ENCODE measurements around the gene LRBA. TPM values are rescaled to one million over a fixed set of nuclear protein-coding genes. Genes with fewer than 3 reads are reported as not detected.

LRBA gene
- total and polyA plus RNA-seq, 2 of the 4 experiments (the other 2 are of a cell fraction), result 10.2 to 51.6 TPM

- no peak overlapping the region for H2BK5ac ChIP-seq (ENCODE audit: low read depth, low read length, poor library complexity, severe bottlenecking)
- CTCF ChIA-PET, result no interaction called here
- H2AK9ac ChIP-seq (replicated peaks; ENCODE audit: low read depth, low read length, poor library complexity), result no peak overlapping the region
- no peaks in the 10 kb centered on the region for H3K9me1 ChIP-seq (ENCODE audit: insufficient read depth, low read length)
- POLR2A ChIA-PET (ENCODE audit: unreplicated experiment), result no interaction called here
- dilution Hi-C loops (cut with HindIII; ENCODE audit: low sequenced_read_pairs, unreplicated experiment), result no loop called here
- H4K8ac ChIP-seq (ENCODE audit: low read depth in 2 of 2, low read length in 2 of 2), result no peak overlapping the region
- no peak overlapping the region for H3K14ac ChIP-seq (replicated peaks; ENCODE audit: low read depth, low read length)
- ATAC-seq (ENCODE audit: low read depth) (no peak), DNase-seq (no peak)
- H2BK120ac ChIP-seq (ENCODE audit: low read depth, low read length), result no peak overlapping the region
- no peak overlapping the region for H3K9ac ChIP-seq (ENCODE audit: low read depth, low read length)
- no peak overlapping the region for H3K4me3 ChIP-seq (ENCODE audit: insufficient read depth, low read depth, low read length)
- H3K4ac ChIP-seq (ENCODE audit: low read depth, low read length), result no peak overlapping the region
- H3K27ac ChIP-seq (ENCODE audit: insufficient read depth, low read length), result no peak overlapping the region
- H4K20me1 ChIP-seq (ENCODE audit: insufficient read depth, low read length), result no peaks in the 10 kb centered on the region
- no TSS peak for BruUV-seq (replicated peaks)
- in situ Hi-C loops (cut with MboI; ENCODE audit: low sequenced_read_pairs), result no loop called here
- no peaks in the 10 kb centered on the region for H3K36me3 ChIP-seq (ENCODE audit: control insufficient read depth, insufficient read depth, low read length)
- no peak overlapping the region for H2AK5ac ChIP-seq (ENCODE audit: low read depth, low read length)
- no peak overlapping the region for H2BK20ac ChIP-seq (ENCODE audit: low read depth, low read length)
- no peaks in the 10 kb centered on the region for H3K4me1 ChIP-seq (ENCODE audit: control insufficient read depth, insufficient read depth, low read length)
- no peak overlapping the region for H3K23ac ChIP-seq (ENCODE audit: low read depth, low read length)
- no peak overlapping the region for H3K18ac ChIP-seq (ENCODE audit: low read depth, low read length)
- H3K4me2 ChIP-seq (ENCODE audit: low read depth, low read length), result no peak overlapping the region
- H2BK15ac ChIP-seq (ENCODE audit: low read depth, low read length), result no peak overlapping the region
- no peak overlapping the region for H4K5ac ChIP-seq (ENCODE audit: low read depth, low read length)
- H4K91ac ChIP-seq (ENCODE audit: insufficient read depth, low read depth, low read length), result no peak overlapping the region
- TF ChIP-seq MAZ (IDR thresholded peaks at IDR 0.05; ENCODE audit: borderline replicate concordance, low read depth, low read length) (no peak), MXI1 (IDR thresholded peaks at IDR 0.05; ENCODE audit: borderline replicate concordance, low read depth, low read length) (no peak), RAD21 (IDR thresholded peaks at IDR 0.05; ENCODE audit: low read length) (no peak), MAFK (IDR thresholded peaks at IDR 0.05; ENCODE audit: low read depth, low read length) (no peak), RCOR1 (IDR thresholded peaks at IDR 0.05; ENCODE audit: insufficient replicate concordance, low read length) (no peak)
- WGBS, 2 experiments (ENCODE audit: extremely low coverage in 2 of 2, insufficient read length in 1 of 2), result no CpG with 5 or more reads among the region's 3 CpGs
- intact Hi-C loops (cut with micrococcal nuclease), result no loop called here
- no peaks in the 10 kb centered on the region for H3K9me3 ChIP-seq (ENCODE audit: control insufficient read depth, insufficient read depth, low read length)
- no peaks in the 10 kb centered on the region for H3K27me3 ChIP-seq (ENCODE audit: control insufficient read depth, insufficient read depth, low read length)
- no peaks in the 10 kb centered on the region for H3K79me1 ChIP-seq (ENCODE audit: low read depth in 1 of 2, low read length in 2 of 2)
- no peak overlapping the region for H3K56ac ChIP-seq (ENCODE audit: extremely low read depth, insufficient read depth, low read length)
- H2AFZ ChIP-seq (replicated peaks; ENCODE audit: low read length, poor library complexity), result no peak overlapping the region
Measured at GRCh38 chr4:150541681-150542080, 473.4 kb downstream of the LRBA start.
